Peyer's patch (tissue), 4 donors: ENCODE data around the gene ELAPOR1. TPM values are rescaled to one million over a fixed set of nuclear protein-coding genes. Genes with fewer than 3 reads are reported as not detected.
A peak's percentile ranks its signal among the peaks of the same experiment; 100 is the strongest.

Experiments used
- DNase-seq, 3 donors: peaks; one replicate each; pipeline ENCODE4 v3.0.0-alpha.2; 2017 to 2019
- H3K27ac ChIP-seq, 4 donors: fragments of 200-600 bp; sonication (generic); one replicate each; pipeline ENCODE4 v1.5.1; 2016 to 2019
- H3K27me3 ChIP-seq, 2 donors: fragments of 200-600 bp; sonication (generic); one replicate each; pipeline ENCODE4 v1.5.1; 2019
- H3K36me3 ChIP-seq, 3 donors: fragments of 200-600 bp; sonication (generic); one replicate each; pipeline ENCODE4 v1.5.1; 2016 to 2019
- H3K4me1 ChIP-seq, 4 donors: fragments of 200-600 bp; sonication (generic); one replicate each; pipeline ENCODE4 v1.5.1; 2016 to 2019
- H3K4me3 ChIP-seq, 4 donors: fragments of 200-600 bp; sonication (generic); 1 replicate in 3 of 4; 2 replicates in 1 of 4; pipeline ENCODE4 v1.5.1; 2016 to 2019; ENCODE audit warnings: mild to moderate bottlenecking in 1 of 4
- H3K9me3 ChIP-seq, 4 donors: fragments of 200-600 bp; sonication (generic); one replicate each; pipeline ENCODE4 v1.5.1; 2016 to 2019; ENCODE audit warnings: mild to moderate bottlenecking in 1 of 4
- CTCF ChIP-seq, 6 experiments: fragments of 450-650 bp in 4 of 6; fragments of 200-600 bp in 2 of 6; sonication (generic) in 1 of 6; IDR thresholded peaks; one replicate each; pipeline ENCODE4 v1.5.1; 2017 to 2019; ENCODE audit warnings: antibody characterized with exemption in 6 of 6, mild to moderate bottlenecking in 3 of 6, moderate library complexity in 1 of 6
- POLR2A ChIP-seq, 2 donors: fragments of 450-650 bp; IDR thresholded peaks; one replicate each; pipeline ENCODE4 v1.5.1; 2017; ENCODE audit warnings: antibody characterized with exemption in 2 of 2, mild to moderate bottlenecking in 2 of 2, moderate library complexity in 2 of 2
- small RNA-seq, 2 donors: library from RNA; depleted of rRNA; stranded (forward); fragments of <200 nt; gene quantifications; one replicate each; pipeline ENCODE3, GENCODE V24; 2016
- total RNA-seq, 4 donors: library from RNA; depleted of rRNA; stranded (reverse); fragments of >200 nt; gene quantifications; one replicate each; pipeline ENCODE4 v1.1.0, GENCODE V29; 2016

Gene ELAPOR1
- total RNA-seq, 4 donors from 2014 or later = 57.8 to 138 (median 98.0) TPM

DNA sequence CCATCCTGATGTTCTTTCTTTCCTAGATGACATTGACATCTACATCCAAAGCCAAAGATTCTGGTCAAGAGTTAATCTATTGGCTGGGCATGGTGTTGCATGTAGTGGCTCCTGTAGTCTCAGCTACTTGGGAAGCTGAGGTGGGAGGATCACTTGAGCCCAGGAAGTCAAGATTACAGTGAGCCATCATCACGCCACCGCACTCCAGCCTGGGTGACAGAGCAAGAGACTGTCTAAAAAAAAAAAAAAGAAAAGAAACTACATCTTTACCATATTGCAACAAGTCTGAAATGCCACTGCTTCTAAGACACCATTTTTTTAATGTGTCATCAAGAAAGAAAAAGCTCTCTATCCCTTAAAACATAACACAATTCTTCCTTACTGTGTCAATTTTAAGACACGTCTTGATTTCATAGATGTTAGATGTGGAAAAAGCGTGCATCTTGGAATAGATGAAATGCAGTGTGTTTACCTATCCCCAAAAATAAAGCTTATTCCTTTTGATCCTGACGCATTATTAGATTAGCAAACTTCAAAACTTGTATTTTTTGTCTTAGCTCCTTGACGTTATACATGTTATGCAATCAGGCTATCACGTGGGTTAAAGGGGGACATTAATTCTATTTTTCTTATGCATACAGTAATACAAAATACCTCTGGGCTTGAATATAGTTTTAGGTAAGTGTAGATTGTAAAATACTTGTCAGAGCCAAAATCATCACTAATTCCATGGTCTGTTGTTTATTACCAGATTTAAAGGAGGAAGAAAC, 46.3 kb downstream of the ELAPOR1 start:
- Histone ChIP-seq H3K4me3 (no peak overlapping the region), H3K27ac (no peak overlapping the region), H3K27me3 (no peaks in the 10 kb centered on the region), H3K36me3 (no peaks in the 10 kb centered on the region), H3K4me1 (peaks cover 0 to 7% (median 0%) of the 10 kb centered on the region in 4 donors), H3K9me3 (no peaks in the 10 kb centered on the region)
- DNase-seq = no peak
- TF ChIP-seq POLR2A (IDR thresholded peaks at IDR 0.05) = no peak
- TF ChIP-seq CTCF (IDR thresholded peaks at IDR 0.05) = no peak

- Histone ChIP-seq H3K36me3 (no peaks in the 10 kb centered on the region), H3K9me3 (no peaks in the 10 kb centered on the region), H3K27ac (peak overlapping the region in 2 of 4 donors; percentile 20 to 28), H3K27me3 (no peaks in the 10 kb centered on the region), H3K4me3 (no peak overlapping the region), H3K4me1 (peaks cover 0 to 7% (median 0%) of the 10 kb centered on the region in 4 donors)
- peak in 1 of 3 donors; percentile 54 for DNase-seq
- TF ChIP-seq CTCF (IDR thresholded peaks at IDR 0.05) (no peak), POLR2A (IDR thresholded peaks at IDR 0.05) (no peak)
Observed at GRCh38 chr1:109161858-109162606, 48.1 kb downstream of the ELAPOR1 start.

- H3K9me3 ChIP-seq = no peaks in the 10 kb centered on the region
- H3K36me3 ChIP-seq = no peaks in the 10 kb centered on the region
- no peak for TF ChIP-seq POLR2A (IDR thresholded peaks at IDR 0.05)
- no peak for TF ChIP-seq CTCF (IDR thresholded peaks at IDR 0.05)
- DNase-seq = no peak
- no peak overlapping the region for H3K4me3 ChIP-seq
- peaks cover 0 to 7% (median 0%) of the 10 kb centered on the region in 4 donors for H3K4me1 ChIP-seq
- H3K27me3 ChIP-seq = no peaks in the 10 kb centered on the region
- peak overlapping the region in 1 of 4 donors; percentile 28 for H3K27ac ChIP-seq
Observed at GRCh38 chr1:109162626-109163025, 48.7 kb downstream of the ELAPOR1 start.

DNA sequence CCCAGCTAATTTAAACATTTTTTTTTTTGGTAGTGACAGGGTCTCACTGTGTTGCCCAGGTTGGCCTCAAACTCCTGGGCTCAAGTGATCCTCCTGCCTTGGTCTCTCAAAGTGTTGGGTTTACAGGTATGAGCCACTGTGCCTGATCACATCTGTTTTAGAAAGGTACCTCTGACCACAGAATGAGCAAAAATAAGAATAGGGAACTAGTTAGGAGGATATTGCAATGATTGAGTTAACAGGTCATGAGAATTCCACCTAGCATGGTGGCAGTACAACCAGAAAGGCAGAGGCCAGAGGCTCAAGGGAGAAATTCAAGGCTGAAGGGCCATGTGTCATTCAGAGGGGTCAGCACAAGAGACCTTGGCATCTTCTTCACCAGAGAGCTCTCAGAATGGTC, 49.6 kb downstream of the ELAPOR1 start:
- TF ChIP-seq POLR2A (IDR thresholded peaks at IDR 0.05) (no peak), CTCF (IDR thresholded peaks at IDR 0.05) (no peak)
- H3K36me3 ChIP-seq = no peaks in the 10 kb centered on the region
- H3K27me3 ChIP-seq = no peaks in the 10 kb centered on the region
- DNase-seq = no peak
- peaks cover 0 to 7% (median 0%) of the 10 kb centered on the region in 4 donors for H3K4me1 ChIP-seq
- no peak overlapping the region for H3K27ac ChIP-seq
- H3K9me3 ChIP-seq = no peaks in the 10 kb centered on the region
- H3K4me3 ChIP-seq = no peak overlapping the region

Small RNA genes lying within 50 kb of the gene (small RNA-seq; reads per million reads assigned to genes)
- 0 reads per million in 2 donors for gene AL356488.2

Other genes with a start within 250 kb of the ELAPOR1 start
- 10 to 100 TPM; 23.1 to 24.9 (median 23.9) TPM for gene GPSM2, start 237.1 kb upstream of the ELAPOR1 start, total RNA-seq
- gene CLCC1, start 150.6 kb upstream of the ELAPOR1 start, total RNA-seq = 10 to 100 TPM; 14.4 to 56.1 (median 18.9) TPM
- 10 to 100 TPM in 1 of 4 donors, 1 to 10 TPM in 3; 2.9 to 16.5 (median 7.7) TPM for gene WDR47, start 72.0 kb upstream of the ELAPOR1 start, total RNA-seq
- 10 to 100 TPM; 21.2 to 39.6 (median 22.8) TPM for gene TAF13, start 38.1 kb upstream of the ELAPOR1 start, total RNA-seq
- 10 to 100 TPM; 11.3 to 17.3 (median 13.7) TPM for gene TMEM167B, start 23.4 kb upstream of the ELAPOR1 start, total RNA-seq
- gene SARS1, start 99.8 kb downstream of the ELAPOR1 start, total RNA-seq = 100 to 1,000 TPM in 2 of 4 donors, 10 to 100 TPM in 2; 83.2 to 158 (median 102) TPM
- gene CELSR2, start 135.4 kb downstream of the ELAPOR1 start, total RNA-seq = 1 to 10 TPM; 2.6 to 6.4 (median 4.6) TPM
- 1 to 10 TPM; 3.5 to 8.3 (median 4.5) TPM for gene PSRC1, start 169.0 kb downstream of the ELAPOR1 start, total RNA-seq
- not detected for gene MYBPHL, start 192.9 kb downstream of the ELAPOR1 start, total RNA-seq